GM08714 (cell line): Measurements from ENCODE around the gene RASA4.
"Not testable (repeated sequence)": the region's sequence is repeated elsewhere in the genome, so short reads cannot be mapped to it uniquely, and the experiment has no call there.

Source experiments
- H3K4me3 ChIP-seq: fragments of 200-500 bp; sonication (Bioruptor generic); 2 replicates; pipeline ENCODE4 v1.5.1; 2014; ENCODE audit warnings: mild to moderate bottlenecking, low read length, inconsistent platforms

The RASA4 gene

DNA sequence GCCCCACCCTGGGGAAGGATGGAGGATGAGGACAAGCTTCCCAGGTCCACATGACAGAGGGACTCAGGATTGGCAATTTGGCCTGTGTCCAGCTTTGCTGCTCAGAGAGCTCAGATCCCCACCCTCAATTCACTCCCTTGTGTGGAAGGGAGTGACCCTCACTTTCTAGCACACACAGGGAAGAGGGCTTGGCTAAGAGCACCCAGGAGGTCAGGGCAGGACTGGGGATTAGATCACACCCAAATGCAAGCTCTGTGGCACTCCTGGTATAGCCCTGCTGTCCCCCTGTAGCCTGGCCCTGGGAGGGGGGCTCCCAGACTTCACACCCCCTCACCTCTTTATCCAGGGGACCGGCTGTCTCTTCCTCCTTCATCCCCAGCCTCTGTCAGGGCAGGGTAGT is 72.2 kb downstream of the RASA4 start:
- not testable (repeated sequence) for H3K4me3 ChIP-seq

DNA sequence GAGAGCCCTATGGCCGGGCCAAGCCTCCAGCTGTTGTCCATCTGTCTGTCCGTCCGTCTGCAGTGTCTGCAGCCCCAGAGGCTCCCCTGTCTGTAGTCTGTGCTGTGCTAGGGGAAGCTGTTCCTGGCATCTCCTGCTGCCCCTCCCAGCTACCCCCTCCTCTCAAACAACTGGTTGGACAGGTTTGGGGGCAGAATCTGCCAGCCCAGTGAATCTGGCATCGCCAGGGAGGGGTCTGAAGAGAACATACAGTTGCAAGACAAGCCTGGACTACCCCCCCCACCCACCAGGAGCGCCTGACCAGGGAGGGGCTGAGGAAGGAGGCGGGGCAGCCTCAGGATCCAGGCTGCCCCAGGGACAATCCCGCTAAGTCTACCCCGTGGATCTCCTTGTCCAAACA is 73.0 kb downstream of the RASA4 start, which contains the start of gene UPK3BL2:
Gene UPK3BL2 (minus strand): TSS at position 101 of the 400 bp plus-strand sequence. CDS start 60 bp downstream, at position 41.
- not testable (repeated sequence) for H3K4me3 ChIP-seq

DNA sequence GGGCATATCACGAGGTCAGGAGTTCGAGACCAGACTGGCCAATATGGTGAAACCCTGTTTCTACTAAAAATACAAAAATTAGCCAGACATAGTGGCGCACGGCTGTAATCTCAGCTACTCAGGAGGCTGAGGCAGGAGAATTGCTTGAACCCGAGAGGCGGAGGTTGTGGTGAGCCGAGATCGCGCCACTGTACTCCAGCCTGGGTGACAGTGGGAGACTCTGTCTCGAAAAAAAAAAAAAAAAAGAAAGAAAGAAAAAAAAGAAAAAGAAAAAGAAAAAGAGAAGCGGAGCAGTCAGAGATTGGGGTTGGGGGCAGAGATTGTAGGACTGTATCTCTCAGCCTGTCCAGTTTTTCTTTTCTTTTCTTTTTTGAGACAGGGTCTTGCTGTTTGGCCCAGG is 73.8 kb downstream of the RASA4 start:
- H3K4me3 ChIP-seq = not testable (repeated sequence)

- H3K4me3 ChIP-seq = not testable (repeated sequence)
Observed at GRCh38 chr7:102542083-102542482, 74.5 kb downstream of the RASA4 start.

DNA sequence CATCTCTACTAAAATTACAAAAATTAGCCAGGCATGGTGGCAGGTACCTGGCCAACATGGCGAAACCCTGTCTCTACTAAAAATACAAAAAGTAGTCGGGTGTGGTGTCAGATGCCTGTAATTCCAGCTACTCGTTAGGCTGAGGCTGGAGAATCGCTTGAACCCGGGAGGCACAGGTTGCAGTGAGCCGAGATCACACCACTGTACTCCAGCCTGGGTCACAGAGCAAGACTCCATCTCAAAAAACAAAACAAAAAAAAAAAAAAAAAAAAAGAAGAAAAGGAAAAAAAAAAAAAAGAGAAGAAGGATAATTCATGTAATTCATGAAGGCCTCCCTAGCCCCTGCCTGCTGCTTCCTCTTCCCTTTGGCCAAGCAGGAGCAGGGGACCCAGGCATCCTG is 76.0 kb downstream of the RASA4 start:
- not testable (repeated sequence) for H3K4me3 ChIP-seq

DNA sequence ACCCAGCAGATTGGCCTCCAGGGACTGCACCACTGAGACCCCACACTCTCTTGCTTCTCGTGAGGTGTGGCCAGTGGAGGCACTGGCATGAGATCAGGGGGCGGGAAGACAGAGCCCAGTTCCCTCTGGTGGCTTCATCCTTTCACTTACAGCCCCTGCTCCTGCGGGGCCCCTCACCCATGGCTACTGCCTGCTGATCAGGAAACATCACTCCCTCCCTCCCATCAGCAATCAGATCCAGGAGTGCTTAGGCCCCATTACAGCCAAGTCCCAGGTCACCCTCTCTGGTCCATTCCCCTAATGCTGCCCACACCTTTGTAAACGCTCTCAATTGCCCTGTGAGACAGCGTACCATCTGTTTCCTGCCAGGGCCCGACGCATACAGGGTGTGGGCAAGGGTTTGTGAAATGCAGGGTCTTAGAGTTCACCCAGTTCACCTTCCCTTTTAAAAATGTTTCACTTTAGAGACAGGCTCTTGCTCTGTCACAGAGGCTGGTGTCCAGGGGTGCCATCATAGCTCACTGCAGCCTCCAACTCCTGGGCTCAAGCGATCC is 81.4 kb downstream of the RASA4 start:
- not testable (repeated sequence) for H3K4me3 ChIP-seq

DNA sequence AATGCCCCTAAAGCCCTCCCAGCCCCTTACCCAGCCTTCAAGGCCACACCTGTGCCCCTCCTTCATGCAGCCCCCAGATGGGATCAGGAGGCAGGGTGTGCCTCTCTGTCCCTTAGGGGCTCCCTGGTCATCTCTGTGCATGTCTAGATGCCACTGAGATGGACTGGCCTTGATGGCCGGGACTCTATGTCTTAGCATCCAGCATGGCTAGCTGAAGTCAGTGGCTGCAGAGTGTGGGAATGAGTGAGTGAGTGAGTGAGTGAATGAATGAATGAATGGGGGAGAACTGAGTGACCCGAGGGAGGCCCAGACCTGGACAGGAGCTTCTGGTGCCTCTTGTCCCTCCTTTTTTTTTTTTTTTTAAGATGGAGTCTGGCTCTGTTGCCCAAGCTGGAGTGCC is 84.4 kb downstream of the RASA4 start:
- not testable (repeated sequence) for H3K4me3 ChIP-seq

- not testable (repeated sequence) for H3K4me3 ChIP-seq
Observed at GRCh38 chr7:102531583-102531982, 85.0 kb downstream of the RASA4 start.

DNA sequence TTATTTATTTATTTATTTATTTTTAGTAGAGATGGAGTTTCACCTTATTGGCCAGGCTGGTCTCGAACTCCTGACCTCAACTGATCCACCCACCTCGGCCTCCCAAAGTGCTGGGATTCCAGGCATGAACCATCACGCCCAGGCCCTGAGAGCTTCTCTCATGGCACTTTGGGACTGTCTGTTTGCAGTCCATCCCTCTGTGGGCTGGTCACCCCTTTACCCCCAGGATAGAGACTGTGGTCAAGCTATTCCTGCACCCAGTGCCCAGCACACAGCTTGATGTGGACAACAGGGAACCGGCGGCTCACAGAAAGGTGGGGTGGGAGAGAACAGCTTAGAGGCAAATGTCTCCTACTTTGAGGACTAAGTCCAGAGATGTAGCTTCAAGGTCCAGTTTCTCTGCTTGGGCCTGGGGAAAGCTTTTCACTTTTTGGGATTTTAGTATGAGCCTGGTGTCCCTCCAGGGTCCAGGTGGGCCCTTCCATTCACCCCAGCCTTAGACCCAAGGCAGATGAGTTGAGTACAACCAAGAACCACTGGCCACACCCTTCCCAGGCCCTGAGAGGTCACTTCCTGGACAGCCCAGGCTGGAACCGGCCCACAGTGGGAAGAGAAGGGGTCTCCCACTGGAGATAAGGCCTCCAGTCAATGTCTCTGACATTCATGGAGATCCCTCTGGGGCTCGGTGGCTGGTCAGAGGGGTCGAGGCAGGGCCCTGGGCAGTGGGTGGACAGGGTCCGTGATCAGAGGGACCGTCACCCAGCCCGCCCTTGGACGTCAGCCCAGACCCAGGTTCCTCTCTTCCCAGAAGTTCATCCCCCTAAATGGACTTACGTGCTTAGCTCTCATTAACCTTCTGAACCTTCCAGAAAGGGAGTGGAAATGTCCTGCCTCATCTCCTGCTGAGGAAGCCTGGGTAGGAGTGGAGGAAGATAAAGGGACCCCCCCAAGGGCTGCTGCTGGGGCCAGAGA is 88.4 kb downstream of the RASA4 start:
- not testable (repeated sequence) for H3K4me3 ChIP-seq

- H3K4me3 ChIP-seq = not testable (repeated sequence)
Observed at GRCh38 chr7:102527182-102527581, 89.4 kb downstream of the RASA4 start.

DNA sequence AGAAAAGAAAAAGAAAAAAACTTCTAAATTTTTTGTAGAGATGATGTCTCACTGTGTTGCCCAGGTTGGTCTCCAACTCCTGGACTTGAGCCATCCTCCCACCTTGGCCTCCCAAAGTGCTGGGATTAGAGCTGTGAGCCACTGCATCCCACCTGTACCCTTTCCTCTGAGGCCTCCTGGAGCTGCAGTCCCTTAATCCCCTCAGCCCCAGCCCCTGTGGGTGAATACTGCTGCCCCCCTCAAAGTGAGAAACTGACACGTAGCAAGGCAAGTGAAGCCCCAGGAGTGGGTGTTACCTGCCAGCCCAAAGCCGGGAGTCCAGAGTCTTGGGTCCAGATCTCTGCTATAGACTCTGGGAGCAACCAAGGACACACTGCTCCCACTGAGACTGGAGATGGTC is 91.8 kb downstream of the RASA4 start:
- H3K4me3 ChIP-seq = not testable (repeated sequence)
